CD4-positive, alpha-beta T cell treated with Interleukin-6 for 4 hours (primary cell): ENCODE measurements around the gene C2CD4C.
"Not testable (repeated sequence)": the region's sequence is repeated elsewhere in the genome, so short reads cannot be mapped to it uniquely, and the experiment has no call there.

Source experiments
- DNase-seq: peaks from one replicate; pipeline ENCODE4 v3.0.0-alpha.2; 2020; ENCODE audit warnings: mixed read lengths

The C2CD4C gene

DNA sequence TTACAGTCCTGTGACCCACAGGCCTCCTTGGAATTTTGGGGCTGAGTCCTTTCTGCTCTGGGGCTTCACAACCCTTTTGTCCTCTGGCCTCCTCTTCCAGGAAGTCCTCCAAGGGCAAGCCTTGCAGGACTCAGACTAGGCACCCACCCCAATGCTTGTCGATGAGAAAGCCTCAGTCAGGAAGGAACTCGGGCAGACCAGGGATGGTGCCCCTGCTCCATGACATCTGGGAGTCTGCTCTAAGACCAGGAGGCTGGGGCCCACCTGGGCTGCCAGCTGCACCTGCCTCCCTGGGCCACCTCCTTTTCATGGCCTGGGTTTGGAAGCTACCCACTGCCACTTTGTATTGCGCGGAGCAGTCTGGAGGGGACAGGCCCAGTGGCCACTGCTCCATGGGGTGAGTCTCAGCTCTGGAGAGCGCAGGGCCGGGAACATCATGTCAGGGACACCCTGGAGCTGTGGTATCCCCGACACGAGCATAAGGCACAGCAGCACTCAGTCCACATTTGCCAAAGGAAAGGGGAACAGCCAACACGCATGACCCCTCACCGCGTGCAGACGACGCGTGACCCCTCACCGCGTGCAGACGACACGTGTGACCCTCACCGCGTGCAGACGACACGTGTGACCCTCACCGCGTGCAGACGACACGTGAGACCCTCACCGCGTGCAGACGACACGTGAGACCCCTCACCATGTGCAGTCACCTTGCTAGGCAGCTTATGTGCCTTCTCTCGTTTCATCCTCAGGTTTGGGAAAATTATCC is 10.8 kb downstream of the C2CD4C start:
- no peak for DNase-seq

DNA sequence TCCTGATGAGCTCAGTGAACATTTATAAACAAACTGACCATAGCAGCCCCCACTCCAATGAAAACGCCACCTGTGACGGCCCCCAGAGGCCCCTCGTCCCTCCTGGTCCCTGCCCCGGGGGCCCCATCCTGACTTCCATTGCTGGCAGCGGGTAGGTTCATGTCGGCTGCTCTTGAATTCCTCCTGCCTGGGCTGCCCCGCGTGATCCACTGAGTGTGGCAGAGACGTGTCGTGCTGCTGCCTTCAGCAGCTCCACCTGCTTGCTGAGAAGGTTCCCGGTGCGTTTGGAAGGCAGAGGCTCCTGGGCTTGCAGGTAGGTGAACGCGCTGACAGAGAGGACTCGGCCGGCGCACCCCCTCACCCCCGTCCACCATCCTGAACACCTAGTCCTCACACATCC is 11.6 kb downstream of the C2CD4C start:
- no peak for DNase-seq

DNA sequence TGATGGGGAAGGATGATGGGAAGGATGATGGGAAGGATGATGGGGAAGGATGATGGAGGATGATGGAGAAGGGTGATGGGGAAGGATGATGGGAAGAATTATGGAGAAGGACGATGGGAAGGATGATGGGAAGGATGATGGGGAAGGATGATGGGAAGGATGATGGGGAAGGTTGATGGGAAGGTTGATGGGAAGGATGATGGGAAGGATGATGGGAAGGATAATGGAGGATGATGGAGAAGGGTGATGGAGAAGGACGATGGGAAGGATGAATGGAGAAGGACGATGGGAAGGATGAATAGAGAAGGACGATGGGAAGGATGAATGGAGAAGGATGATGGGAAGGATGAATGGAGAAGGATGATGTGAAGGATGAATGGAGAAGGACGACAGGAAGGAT is 13.5 kb downstream of the C2CD4C start:
- no peak for DNase-seq

DNA sequence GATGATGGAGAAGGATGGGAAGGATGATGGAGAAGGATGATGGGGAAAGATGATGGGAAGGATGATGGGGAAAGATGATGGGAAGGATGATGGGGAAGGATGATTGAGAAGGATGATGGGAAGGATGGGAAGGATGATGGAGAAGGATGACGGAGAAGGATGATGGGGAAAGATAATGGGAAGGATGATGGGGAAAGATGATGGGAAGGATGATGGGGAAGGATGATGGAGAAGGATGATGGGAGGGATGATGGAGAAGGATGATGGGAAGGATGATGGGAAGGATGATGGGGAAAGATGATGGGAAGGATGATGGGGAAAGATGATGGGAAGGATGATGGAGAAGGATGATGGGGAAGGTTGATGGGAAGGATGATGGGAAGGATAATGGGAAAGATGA is 14.1 kb downstream of the C2CD4C start:
- not testable (repeated sequence) for DNase-seq

DNA sequence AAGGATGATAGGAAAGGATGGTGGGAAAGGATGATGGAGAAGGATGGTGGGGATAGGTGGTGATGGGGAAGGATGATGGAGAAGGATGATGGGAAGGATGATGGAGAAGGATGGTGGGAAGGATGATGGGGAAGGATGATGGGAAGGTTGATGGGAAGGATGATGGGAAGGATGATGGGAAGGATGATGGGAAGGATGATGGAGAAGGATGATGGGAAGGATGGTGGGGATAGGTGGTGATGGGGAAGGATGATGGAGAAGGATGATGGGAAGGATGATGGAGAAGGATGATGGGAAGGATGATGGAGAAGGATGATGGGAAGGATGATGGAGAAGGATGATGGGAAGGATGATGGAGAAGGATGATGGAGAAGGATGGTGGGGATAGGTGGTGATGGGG is 15.4 kb downstream of the C2CD4C start:
- not testable (repeated sequence) for DNase-seq

DNA sequence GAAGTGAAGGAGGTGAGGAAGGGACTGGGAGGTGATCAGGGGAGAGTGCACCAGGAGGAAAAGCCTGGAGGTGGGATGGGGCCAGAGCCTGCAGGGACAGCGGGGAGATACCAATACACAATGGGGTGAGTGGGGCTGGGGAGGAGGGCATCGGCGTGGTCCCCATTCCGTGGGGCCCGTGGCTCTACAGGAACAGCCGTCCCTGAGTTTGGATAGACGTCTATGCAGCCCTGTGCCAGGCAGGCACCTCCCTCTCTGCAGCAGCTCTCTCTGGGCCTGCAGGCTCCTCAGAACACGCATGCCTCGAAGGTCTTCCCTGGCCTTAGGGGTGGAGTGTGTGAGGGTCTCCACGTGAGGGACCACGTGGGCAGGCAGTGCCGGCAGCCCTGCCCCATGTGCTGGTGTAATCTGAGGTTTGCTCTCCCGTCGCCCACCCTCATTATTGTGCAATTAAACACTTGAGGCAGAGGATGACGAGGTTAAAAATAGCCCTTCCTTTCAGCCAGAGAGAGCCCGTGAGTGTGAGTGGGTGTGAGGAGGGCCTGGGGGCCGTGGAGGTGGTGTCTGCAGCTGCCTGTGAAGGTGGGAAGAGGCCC is 16.5 kb downstream of the C2CD4C start:
- DNase-seq = no peak

DNA sequence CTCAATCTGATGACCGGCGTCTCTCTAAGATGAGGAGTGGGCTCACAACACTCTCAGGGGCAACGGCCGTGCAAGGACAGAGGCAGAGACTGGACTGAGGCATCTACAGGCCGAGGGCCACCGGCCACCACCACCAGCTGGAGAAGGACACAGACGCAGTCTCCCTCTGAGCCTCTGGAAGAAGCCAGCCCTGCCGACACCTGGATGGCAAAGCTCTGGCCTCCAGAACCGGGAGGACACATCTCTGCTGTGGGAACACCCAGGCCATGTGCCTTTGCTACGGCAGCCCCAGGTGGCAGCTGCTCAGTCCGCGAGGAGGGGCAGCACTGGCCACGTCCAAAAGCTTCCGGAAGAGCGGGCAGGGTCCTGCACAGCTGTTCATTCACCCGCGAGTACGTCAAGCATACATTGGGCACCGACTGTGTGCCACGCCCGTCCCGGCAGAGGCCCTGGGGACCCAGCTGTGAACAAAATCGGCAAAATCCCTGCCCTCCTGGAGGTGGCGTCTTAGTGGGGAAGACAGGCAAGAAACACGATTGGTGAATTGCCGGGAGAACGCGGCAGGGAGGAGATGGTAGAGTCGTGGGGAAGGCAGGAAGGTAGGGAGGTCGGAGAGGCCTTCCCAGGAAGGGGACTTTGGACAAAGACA is 17.1 kb downstream of the C2CD4C start:
- no peak for DNase-seq

DNA sequence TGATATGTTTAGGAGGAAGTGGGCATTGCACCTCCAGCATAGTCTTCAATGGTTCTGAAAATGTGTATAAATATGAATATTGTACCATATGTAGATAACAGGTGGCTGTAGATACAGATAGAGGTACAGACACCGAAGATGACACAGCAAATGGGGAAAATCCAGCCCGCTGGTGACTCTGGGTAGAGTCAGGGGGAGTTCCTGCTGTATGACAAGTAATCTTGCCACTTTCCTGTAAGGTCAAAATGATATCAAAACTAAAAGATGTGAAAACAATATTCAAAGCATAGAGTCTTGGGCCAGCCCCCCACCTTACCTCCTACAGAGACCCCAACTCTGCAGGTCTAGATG is 17.8 kb downstream of the C2CD4C start:
- no peak for DNase-seq

DNA sequence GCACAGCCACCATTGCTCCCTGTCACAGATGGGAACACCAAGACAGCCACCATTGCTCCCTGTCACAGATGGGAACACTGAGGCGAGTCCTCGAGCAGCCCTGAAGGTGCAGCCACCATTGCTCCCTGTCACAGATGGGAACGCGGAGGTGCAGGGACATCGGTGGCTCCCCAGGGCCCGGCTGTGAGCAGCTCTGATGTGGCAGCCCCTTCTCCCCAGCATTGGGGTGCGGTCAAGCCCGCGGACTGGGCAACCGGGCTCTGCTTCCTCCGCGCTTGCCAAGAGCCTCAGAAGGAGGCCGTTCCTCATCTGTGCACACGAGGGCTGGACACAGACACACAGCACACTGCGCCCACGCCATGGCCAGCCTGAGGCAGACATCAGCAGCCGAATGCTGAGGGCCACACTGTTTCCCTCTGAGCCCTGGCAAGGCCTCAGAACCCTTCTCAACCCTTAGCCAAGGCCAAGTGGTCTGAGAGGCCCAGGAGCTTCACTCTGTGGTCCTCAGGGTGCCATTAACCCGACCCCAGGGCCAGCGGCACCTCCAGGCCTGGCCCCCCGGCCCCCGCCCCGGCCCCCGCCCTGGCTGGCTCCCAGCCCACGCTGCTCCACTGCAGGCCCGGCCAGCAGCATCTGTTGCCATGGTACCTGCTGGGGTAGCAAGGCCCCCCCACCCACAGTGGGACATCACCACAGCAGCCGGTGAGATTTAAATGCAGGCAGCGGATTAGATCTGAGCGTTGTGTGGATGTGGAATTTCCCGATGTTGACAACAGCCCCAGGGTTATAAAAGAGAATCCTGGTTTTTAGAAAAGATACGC is 18.4 kb downstream of the C2CD4C start:
- no peak for DNase-seq

DNA sequence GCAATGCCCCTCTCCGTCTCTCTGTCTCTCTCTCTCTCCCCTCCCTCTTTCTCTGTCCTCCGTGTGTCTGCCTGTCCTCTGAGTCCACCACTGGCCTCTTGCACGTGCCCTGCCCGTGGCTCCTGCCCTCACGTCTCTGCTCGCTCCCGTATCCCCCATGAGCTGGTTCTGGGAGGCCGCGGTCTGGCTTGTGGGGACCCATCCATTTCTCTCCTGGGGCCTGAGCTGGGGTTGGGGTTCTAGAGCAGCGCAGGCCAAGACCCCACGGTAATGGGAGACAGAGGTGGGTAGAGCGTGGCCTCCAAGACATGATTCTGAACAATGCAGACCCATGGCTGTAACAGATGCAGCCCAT is 19.0 kb downstream of the C2CD4C start:
- no peak for DNase-seq

DNA sequence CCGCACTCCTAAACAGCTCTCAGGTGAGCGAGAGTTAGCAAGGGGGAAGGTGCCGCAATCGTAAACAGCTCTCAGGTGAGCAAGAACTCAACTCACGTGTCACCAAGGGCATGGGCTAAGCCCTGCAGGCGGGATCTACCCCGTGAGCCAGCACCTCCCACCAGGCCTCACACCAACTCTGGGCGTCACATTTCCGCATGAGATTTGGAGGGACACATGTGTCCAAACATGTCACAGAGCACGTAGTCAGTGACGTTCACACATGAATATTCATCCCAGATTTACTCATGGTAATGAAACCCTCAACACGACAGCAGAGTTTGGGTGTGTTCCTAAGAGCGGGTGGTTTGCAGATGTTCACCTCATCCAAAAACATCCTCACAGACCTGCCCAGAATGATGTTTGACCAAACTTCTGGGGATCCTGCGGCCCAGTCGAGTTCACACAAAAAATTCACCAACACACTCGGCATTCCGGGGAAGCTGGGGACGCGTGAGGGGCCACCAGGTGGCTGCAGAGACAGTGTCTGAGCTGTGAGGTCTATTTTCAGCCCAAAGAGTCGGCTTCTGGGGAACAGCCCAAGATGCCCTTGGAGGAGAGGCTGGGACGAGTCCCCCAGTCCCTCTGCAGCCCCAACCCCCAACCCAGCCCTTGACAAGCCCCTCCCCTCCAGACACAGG is 19.6 kb downstream of the C2CD4C start:
- DNase-seq = no peak

DNA sequence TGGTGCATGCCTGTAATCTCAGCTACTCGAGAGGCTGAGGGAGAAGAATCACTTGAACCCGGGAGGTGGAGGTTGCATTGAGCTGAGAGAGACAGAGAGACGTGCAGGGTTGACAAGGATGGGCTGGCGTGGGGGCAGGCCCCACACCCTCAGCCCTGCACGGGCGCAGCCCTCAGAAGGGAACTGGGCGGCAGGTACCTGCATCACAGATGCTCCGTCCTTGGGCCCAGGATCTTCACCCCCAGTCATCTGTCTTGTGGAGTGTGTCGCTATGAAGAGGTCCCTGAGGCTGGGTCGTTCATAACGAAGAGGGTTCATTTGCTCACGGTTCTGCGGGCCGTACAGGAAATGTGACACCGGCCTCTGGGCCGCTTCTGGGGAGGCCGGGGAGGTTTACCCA is 20.3 kb downstream of the C2CD4C start:
- DNase-seq = no peak

DNA sequence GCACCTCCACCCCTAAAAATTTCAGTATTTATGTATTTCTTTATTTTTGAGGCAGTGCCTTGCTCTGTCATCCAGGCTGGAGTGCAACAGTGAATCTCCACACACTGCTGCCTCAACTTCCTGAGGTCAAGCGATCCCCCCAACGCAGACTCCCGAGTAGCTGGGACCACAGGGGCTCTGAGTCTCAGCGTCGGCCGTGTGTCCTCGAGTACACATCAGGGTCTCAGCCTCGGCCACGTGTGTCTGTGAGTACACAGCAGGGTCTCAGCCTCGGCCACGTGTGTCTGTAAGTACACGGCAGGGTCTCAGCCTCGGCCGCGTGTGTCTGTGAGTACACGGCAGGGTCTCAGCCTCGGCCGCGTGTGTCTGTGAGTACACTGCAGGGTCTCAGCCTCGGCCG is 21.2 kb downstream of the C2CD4C start:
- DNase-seq = no peak

DNA sequence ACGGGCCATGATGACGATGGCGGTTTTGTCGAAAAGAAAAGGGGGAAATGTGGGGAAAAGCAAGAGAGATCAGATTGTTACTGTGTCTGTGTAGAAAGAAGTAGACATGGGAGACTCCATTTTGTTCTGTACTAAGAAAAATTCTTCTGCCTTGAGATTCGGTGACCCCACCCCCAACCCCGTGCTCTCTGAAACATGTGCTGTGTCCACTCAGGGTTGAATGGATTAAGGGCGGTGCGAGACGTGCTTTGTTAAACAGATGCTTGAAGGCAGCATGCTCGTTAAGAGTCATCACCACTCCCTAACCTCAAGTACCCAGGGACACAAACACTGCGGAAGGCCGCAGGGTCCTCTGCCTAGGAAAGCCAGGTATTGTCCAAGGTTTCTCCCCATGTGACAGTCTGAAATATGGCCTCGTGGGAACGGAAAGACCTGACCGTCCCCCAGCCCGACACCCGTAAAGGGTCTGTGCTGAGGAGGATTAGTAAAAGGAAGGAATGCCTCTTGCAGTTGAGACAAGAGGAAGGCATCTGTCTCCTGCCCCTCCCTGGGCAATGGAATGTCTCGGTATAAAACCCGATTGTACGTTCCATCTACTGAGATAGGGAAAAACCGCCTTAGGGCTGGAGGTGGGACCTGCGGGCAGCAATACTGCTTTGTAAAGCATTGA is 22.2 kb downstream of the C2CD4C start:
- not testable (repeated sequence) for DNase-seq

DNA sequence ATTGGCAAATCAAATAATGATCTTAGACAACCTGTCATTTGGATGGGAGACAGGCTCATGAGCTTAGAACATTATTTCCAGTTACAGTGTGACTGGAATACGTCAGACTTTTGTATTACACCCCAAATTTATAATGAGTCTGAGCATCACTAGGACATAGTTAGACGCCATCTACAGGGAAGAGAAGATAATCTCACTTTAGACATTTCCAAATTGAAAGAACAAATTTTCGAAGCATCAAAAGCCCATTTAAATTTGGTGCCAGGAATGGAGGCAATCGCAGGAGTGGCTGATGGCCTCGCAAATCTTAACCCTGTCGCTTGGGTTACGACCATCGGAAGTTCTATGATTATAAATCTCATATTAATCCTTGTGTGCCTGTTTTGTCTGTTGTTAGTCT is 22.8 kb downstream of the C2CD4C start:
- DNase-seq = not testable (repeated sequence)

DNA sequence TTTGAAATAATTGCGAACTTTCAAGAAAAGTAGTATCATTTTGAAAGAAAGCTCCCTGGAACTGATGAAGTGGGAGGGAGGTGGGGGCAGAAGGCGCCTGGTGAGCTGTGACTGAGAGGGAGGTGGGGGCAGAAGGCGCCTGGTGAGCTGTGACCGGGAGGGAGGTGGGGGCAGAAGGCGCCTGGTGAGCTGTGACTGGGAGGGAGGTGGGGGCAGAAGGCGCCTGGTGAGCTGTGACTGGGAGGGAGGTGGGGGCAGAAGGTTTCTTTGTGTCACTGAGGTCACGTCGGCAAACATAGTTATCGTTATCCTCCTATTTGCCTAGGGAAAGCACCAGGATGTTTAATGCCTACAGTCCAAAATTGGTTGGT is 24.2 kb downstream of the C2CD4C start:
- no peak for DNase-seq

DNA sequence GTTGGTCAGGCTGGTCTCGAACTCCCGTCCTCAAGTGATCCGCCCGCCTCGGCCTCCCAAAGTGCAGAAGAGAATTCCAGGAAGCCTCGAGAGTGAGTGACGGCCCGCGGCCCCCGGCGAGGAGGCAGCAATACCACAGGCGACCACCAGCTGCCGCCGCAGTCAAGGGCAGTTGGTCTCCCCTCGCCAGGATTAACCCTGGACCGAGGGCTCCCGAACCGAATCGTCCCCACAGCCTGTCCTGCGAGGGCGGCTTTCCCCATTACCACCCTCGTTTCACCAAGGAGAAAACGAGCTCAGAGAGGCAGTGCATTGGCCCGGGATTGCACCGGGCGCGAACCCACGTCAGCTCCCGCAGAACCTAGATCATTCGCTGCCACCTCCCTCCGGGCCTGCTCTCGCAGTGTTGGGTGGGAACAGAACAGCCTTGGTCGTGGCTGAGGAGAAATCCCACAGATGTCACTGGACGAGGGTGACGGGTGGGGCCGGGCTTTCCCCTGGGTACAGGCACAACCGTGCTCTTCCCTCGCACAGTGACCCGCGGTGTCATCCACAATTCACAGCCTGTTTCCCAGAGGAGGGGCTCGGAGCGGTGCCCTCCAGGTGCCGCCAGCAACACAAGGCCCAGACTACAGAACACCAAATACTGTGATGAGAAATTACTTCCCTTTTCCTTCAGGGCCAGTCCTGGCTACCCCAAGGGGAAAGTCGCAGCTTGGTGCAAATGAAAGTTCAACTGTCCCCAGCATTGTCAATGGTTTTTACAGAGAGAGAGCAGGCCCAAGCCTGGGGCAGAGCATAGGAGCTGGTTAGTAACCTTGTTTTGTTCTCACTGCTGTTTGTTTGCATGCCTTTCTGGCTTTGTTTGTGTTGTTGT is 24.8 kb downstream of the C2CD4C start:
- DNase-seq = no peak

DNA sequence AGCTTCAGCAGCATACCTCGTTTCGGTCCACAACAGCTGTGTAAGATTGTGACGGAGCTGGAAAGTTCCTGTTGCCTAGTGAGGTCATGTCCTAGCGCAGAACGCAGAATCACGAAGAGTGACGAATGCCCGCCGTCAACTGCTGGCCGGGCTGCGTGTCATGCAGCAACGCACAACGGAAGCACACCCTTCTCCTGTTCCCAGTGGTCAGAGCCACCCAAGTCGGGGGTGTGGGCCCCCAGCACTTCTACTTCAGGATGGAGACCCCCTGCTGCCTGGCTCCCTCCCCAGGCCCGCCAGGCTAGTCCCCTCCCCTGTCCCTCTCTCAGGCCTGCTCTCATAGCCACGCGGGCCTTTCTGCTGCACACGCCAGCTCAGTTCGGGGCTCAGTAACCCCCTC is 25.9 kb downstream of the C2CD4C start:
- DNase-seq = no peak

DNA sequence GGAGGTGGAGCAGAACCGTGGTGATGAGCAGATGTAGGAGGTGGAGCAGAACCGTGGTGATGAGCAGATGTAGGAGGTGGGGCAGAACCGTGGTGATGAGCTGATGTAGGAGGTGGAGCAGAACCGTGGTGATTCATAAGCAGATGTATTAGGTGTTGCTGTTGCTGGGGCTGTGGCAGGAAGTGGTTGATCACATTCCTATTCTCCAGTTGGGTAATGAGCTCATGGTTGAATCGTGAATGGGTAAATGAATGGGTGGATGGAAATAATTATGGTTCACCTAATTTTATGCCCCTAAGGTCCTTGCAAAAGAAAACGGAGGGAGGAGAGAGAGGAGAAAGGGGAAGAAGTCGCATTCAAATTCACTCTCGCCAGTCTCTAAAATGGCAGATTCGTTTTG is 26.4 kb downstream of the C2CD4C start:
- peak; percentile 34 for DNase-seq

DNA sequence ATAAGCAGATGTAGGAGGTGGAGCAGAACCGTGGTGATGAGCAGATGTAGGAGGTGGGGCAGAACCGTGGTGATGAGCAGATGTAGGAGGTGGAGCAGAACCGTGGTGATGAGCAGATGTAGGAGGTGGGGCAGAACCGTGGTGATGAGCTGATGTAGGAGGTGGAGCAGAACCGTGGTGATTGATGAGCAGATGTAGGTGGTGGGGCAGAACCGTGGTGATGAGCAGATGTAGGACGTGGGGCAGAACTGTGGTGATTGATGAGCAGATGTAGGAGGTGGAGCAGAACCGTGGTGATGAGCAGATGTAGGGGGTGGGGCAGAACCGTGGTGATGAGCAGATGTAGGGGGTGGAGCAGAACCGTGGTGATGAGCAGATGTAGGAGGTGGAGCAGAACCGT is 27.0 kb downstream of the C2CD4C start:
- DNase-seq = not testable (repeated sequence)

DNA sequence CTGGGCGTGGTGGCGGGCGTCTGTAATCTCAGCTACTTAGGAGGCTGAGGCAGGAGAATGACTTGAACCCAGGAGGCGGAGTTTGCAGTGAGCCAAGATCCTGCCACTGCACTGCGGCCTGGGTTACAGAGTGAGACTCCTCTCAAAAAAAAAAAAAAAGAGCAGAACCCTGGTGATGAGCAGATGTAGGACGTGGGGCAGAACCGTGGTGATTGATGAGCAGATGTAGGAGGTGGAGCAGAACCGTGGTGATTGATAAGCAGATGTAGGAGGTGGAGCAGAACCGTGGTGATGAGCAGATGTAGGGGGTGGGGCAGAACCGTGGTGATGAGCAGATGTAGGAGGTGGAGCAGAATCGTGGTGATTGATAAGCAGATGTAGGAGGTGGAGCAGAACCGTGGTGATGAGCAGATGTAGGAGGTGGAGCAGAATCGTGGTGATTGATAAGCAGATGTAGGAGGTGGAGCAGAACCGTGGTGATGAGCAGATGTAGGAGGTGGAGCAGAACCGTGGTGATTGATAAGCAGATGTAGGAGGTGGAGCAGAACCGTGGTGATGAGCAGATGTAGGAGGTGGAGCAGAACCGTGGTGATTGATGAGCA is 28.2 kb downstream of the C2CD4C start:
- DNase-seq = not testable (repeated sequence)
